GM21528 (cell line): ENCODE data around the gene FKBP5.
"Not testable (repeated sequence)": the region's sequence is repeated elsewhere in the genome, so short reads cannot be mapped to it uniquely, and the experiment has no call there.

Experiments used
- ATAC-seq: cut with Tn5 transposase; IDR thresholded peaks from one replicate; pipeline ENCODE4 v1.9.1; 2021; ENCODE audit warnings: mild to moderate bottlenecking, moderate library complexity; ENCODE audit not compliant: unreplicated experiment, low FRiP score

Gene FKBP5

GRCh38 chr6:35688605-35689322 lies at the start of gene FKBP5:
TSS of gene FKBP5 (minus strand) at chr6:35688915. CDS start at chr6:35642824, 46,091 bp downstream.
- peak; percentile 87 for ATAC-seq

- ATAC-seq = no peak
Observed at GRCh38 chr6:35737413-35738211, 48.9 kb upstream of the FKBP5 start.

GRCh38 chr6:35736982-35737412 lies 48.3 kb upstream of the FKBP5 start, which contains the start of gene ARMC12:
TSS of gene ARMC12 (plus strand) at chr6:35737032. CDS start at chr6:35737109, 77 bp downstream.
- no peak for ATAC-seq

DNA sequence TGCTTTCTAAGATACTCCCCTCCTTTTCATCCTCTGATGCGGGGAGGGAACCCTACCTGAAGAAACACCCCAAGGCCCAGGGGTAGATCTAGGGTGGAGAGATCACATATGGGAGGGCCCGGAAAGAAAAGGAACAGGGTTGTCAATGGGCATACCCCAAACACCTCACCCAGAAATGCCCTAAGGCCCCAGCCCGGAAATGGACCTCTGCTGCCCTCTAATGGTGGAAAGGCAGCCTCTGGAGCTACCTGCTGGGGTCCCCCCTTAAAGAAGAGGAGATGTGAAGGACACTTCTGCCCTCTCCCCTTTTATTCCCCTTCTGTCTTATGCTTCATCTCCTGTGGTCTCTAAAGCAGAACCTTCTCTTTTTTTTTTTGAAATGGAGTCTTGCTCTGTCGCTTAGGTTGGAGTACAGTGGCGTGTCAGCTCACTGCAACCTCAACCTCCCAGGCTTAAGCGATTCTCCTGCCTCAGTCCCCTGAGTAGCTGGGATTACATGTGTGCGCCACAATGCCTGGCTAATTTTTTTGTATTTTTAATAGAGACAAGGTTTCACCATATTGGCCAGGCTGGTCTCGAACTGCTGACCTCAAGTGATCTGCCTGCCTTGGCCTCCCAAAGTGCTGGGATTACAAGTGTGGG lies 47.7 kb upstream of the FKBP5 start:
- no peak for ATAC-seq

GRCh38 chr6:35735452-35735851 lies 46.7 kb upstream of the FKBP5 start:
- no peak for ATAC-seq

DNA sequence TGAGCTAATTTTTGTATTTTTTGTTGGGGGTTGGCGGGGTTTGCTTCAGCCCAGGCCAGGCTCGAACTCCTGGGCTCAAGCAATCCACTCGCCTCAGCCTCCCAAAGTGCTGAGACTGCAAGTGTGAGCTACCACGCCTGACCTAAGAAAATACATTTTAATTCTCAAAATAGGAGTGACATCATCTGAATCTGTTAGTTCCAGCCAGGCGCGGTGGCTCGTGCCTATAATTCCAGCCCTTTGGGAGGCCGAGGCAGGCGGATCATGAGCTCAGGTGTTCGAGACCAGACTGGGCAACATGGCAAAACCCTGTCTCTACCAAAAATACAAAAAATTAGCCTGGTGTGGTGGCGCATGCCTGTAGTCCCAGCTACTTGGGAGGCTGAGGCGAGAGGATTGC lies 45.6 kb upstream of the FKBP5 start:
- ATAC-seq = not testable (repeated sequence)

DNA sequence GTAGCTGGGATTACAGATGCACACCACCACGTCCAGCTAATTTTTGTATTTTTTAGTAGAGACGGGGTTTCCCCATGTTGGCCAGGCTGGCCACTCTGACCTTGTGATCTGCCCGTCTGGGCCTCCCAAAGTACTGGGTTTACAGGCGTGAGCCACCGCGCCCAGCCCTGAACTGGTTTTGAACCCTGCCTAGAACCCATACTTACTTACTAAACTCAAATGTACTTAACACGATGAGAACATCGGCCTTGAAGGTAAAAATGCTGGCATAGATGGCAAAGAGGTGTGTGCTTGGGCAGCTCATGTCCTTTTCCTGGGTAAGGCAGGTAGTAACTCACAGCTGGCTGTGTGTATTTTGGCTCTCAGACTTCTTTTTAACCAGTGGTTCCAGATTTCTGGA lies 44.9 kb upstream of the FKBP5 start:
- ATAC-seq = no peak

GRCh38 chr6:35731736-35732532 lies 43.2 kb upstream of the FKBP5 start:
- peak; percentile 54 for ATAC-seq

- ATAC-seq = peak; percentile 56
Observed at GRCh38 chr6:35731414-35731735, 42.7 kb upstream of the FKBP5 start.

GRCh38 chr6:35730745-35731413 lies 42.2 kb upstream of the FKBP5 start:
- ATAC-seq = no peak

DNA sequence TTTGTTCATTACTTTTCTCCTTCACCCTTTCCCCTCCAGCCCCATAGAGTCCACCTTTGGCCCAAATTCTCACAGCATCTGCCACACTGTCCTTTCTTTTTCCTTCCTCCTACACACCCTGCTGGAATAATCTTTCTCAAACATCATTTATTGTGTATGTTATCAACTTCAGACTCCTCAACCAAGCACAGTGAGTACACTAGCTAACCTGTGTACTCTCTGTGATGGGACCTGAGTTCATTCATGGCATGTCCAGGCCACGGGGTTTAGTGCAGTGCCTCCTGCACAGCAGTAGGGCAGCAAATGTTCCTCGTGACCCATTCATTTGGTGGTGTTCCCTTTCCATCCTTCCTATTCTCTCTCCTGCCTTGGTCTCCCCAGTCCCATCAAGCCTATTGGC lies 41.0 kb upstream of the FKBP5 start:
- ATAC-seq = no peak

GRCh38 chr6:35728683-35729678 lies 40.3 kb upstream of the FKBP5 start:
- no peak for ATAC-seq

GRCh38 chr6:35727935-35728682 lies 39.4 kb upstream of the FKBP5 start:
- peak; percentile 46 for ATAC-seq

DNA sequence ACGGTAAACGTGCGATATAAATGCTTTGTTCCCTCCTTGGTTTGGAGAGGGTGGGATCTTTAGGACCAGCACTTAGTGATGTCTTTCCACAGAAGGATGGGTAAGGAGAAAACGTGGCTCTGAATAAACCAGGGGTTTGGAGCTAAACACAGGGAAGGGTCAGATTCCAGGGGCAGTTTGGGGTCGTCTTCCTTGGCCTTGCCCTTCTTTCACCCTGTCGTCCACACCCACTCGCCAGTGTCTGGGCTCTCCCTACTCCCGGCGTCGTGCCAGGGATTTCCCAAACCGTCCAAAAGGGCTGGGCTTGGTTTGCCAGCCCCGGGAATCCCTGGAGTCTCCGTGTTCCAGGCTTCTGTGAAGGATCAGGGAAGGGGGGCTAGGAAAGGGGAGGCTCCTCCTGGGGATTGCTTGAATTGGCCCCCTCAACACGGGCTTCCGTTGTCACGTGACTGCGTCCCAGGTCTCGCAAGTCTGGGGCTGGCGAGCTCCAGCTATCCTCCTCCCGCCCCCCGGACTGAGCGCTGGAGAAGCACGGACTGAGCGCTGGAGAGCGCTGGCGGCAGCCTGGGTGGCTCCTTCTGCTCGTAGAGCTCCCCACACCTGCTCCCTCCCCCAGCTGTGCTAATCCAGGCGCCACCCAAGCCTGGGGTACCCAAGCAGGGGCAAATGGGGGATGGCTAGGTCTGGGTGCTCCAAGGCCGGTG lies 38.7 kb upstream of the FKBP5 start:
- peak; percentile 3 for ATAC-seq

- no peak for ATAC-seq
Observed at GRCh38 chr6:35725721-35726438, 37.2 kb upstream of the FKBP5 start.

GRCh38 chr6:35725081-35725708 lies 36.5 kb upstream of the FKBP5 start:
- ATAC-seq = no peak
